HG03521 (cell line): ENCODE results near the gene CDC42BPB.

ENCODE experiments used
- ATAC-seq: cut with Tn5 transposase; IDR thresholded peaks from one replicate; pipeline ENCODE4 v1.9.1; 2021; ENCODE audit warnings: mild to moderate bottlenecking, moderate library complexity; ENCODE audit not compliant: unreplicated experiment

CDC42BPB gene, protein sequence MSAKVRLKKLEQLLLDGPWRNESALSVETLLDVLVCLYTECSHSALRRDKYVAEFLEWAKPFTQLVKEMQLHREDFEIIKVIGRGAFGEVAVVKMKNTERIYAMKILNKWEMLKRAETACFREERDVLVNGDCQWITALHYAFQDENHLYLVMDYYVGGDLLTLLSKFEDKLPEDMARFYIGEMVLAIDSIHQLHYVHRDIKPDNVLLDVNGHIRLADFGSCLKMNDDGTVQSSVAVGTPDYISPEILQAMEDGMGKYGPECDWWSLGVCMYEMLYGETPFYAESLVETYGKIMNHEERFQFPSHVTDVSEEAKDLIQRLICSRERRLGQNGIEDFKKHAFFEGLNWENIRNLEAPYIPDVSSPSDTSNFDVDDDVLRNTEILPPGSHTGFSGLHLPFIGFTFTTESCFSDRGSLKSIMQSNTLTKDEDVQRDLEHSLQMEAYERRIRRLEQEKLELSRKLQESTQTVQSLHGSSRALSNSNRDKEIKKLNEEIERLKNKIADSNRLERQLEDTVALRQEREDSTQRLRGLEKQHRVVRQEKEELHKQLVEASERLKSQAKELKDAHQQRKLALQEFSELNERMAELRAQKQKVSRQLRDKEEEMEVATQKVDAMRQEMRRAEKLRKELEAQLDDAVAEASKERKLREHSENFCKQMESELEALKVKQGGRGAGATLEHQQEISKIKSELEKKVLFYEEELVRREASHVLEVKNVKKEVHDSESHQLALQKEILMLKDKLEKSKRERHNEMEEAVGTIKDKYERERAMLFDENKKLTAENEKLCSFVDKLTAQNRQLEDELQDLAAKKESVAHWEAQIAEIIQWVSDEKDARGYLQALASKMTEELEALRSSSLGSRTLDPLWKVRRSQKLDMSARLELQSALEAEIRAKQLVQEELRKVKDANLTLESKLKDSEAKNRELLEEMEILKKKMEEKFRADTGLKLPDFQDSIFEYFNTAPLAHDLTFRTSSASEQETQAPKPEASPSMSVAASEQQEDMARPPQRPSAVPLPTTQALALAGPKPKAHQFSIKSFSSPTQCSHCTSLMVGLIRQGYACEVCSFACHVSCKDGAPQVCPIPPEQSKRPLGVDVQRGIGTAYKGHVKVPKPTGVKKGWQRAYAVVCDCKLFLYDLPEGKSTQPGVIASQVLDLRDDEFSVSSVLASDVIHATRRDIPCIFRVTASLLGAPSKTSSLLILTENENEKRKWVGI (N-terminal part only)

DNA sequence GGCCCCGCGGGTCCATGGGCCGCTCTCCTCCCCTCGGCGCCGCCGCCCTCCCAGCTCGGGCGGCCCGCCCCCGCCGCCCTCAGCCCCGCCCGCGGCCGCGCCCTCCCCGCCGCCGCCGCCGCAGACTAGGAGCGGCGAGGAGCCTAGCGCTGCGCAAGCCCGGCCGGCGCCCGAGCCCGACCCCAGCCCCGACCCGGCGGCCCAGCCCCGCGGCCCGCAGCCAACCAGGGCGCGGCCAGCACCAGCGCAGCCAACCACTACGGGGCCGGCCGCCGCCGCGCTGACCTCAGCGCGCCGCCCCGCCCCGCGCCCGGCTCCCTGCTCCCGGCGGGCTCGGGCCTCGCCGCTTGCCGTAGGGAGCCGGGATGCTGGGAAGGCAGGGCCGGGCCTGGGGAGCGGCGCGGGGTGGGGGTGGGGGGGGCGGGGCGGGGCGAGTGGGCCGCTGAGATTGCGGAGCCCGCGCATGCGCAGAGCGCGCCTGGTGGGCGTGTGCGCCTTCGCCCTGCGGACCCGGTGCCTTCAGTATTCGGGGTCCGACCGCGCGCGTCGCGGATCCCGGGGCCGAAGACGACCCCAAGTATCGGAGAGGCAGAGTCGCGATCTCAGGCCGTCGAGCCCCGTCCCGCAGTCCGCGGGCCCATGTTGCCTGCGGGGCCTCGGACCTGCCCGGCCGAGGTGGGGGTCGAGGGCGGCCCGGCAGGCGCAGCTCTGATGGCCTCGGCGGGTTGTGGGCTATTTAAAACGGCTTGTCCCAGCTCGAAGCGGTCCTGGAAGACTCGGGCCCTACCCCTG, at the start of gene CDC42BPB:
Gene CDC42BPB, minus strand, starts transcription at position 178 of the 792 bp plus-strand sequence. CDS start 376 bp downstream, outside the sequence.
- ATAC-seq: peak; percentile 77

DNA sequence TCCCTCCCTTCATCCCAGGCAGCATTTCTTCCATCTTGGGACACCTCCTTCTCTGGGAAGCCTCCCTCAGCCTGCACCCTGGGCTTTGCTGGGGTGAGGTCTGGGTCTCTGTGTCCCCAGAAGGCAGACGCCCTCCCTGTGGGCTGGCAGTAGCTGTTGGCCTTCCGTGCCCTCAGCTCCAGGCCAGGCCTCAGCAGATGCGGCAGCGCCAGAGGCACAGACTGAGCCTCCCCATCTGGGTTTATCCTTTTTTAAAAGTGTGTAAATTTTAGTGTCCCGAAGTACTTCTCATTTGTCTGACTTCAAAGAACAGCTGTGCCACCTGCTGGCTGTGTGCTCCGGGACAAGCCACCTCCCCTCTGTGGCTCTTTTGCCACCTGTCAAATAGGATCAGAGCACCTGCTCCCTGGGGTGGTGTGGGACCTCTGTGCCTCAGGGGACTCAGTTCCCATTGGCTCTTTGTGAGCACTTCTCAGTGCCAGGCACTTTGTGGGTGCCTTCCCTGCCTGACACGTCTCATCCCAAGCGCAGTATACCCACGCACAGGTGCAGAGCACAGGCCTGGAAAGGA, 48.3 kb upstream of the CDC42BPB start:
- no peak for ATAC-seq

DNA sequence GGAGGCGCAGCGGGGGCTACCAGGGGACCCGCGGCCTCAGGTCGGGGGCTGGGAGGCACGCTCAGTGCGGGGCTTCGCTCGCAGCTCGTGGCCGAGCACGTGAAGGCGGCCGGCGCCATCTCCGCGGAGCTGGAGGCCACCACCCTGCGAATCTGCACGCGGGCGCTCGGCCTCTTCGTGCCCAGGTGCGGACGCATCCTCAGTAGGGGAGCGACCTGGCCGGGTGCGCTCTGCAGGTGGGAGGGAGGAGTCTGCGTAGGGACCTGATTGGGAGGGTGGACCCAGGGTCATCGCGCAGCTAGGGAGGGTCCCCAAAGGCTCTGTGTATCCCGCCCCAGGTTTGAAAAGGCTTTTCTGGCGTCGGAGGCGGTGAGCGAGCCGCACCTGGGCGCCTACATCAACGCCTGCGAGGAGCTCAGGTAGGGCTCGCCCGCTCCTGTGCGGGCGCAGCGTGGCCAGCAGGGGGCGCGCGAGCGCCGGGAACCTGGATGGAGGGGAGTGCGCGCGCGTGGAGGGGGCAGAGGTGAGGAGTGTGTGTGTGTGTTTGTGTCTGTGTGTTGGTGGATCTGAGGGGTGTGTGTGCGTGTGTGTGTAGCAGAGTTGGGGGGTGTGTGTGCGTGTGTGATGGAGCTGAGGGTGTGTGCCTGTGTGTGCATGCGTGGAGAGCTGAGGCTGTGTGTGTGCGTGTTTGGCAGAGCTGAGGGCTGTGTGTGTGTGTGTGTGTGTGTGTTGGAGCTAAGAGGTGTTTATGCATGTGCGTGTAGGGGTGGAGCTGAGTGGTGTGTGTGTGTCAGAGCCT, 47.5 kb upstream of the CDC42BPB start:
- no peak for ATAC-seq

DNA sequence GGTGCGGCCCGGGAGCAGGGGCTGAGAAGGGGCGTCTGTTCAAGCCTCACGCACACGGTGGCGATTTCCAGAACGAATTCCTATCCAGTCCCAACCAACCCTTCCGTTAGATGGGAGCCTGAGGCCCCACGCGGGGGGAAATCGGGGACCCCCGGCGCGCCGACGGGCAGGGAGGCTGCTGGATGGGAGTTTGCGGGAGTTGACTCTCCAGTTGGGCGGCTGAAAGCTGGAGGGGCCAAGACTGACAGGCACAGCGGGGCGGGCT, 47.0 kb upstream of the CDC42BPB start:
- no peak for ATAC-seq

DNA sequence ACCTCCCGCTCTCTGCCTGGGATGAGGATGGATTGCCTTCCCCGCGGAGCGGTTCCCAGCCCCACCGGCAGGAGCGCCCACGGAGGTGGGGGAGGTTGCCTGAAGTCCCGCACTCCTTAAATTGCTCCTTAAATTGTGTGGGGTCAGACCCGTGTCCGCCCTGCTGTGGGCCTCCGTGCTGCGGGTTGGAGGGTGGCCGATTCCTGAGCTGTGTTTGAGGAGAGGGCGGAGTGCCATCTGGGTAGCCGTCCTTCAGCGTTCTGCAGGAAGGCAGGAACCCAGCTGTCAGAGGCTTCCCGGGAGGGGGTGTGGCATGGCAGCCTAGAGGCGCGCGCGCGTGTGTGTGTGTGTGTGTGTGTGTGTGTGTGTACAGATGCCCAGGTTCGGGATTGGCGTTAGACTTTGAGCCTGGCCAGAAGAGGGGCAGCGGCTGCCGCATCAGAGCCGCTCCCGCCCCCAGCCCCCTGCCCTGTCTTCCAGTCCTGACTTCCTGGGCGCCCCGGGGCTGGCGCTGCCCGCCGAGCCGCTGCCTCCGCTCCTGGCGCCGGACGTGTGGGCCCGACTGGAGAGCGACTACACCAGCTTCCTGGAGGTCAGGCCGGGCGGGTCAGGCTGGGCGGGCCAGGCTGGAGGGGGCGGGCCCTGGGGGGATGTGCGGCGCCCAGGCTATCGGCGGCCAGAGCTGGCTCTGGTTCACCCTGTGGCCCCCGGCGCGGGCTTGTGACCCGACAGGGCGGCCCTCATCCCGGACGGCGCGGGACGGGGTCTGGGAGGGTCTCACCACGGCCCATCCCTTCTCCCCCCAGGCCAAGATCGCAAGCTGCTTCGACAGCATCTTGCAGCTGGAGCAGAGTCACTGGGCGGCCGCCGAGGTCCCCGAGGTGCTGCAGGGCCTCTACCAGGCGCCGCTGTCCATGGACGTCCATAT, 46.4 kb upstream of the CDC42BPB start:
- ATAC-seq: no peak

DNA sequence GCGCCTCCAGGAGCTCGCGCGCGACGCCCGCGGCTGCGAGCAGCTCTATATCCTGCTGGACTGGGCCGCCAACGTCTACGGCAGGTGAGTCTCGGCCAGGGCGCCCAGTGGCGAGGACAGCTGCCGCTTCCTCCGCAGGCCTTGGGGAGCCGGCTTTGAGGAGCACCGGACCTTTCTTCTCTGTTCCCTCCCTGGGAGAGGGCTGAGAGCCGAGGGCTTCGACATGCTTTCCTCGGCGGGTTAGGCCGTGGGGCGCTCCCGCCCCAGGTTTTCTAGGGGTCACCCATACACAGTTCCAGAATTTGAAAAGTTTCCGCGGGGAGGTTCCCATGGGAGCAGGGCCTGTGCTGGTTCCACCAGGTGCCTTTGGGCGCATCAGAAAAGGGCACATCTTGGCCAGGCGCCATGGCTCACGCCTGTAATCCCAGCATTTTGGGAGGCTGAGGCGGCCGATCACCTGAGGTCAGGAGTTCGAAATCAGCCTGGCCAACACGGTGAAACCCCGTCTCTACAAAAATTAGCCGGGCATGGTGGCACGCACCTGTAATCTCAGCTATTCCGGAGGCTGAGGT, 45.4 kb upstream of the CDC42BPB start:
- ATAC-seq: no peak

DNA sequence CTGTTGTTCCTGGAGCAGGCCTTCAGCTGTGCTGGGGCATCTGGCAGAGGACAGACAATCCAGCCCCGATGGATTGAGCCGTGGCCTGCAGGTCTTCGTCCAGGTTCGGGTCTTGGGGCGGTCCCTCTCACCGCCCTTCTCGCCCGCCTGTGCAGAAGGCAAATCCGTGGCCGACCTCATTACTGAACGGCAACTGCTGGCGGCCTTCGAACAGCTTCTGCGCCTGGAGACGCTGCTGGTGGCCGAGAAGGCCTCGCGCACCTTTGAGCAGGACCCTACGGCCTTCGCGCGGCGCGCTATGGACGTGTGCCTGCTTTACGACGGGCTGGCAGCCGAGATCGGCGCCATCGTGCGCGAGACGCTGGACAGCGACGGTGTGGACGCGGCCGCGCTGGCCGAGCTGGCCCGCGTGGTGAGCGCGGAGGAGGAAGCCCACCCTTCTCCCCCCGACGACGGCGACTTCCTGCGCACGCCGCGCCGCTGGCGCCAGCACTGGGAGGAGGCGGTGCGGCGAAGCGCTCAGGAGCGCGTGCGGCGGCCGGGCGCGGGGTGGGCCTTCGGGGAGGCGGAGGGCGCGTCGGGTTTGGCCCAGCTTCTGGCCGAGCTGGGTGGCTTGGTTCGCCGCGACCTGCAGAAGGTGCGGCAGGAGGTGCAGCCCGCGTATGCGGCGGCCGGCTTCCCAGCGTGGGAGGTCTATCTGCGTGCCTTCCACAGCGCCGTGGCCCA, 44.8 kb upstream of the CDC42BPB start:
- no peak for ATAC-seq

DNA sequence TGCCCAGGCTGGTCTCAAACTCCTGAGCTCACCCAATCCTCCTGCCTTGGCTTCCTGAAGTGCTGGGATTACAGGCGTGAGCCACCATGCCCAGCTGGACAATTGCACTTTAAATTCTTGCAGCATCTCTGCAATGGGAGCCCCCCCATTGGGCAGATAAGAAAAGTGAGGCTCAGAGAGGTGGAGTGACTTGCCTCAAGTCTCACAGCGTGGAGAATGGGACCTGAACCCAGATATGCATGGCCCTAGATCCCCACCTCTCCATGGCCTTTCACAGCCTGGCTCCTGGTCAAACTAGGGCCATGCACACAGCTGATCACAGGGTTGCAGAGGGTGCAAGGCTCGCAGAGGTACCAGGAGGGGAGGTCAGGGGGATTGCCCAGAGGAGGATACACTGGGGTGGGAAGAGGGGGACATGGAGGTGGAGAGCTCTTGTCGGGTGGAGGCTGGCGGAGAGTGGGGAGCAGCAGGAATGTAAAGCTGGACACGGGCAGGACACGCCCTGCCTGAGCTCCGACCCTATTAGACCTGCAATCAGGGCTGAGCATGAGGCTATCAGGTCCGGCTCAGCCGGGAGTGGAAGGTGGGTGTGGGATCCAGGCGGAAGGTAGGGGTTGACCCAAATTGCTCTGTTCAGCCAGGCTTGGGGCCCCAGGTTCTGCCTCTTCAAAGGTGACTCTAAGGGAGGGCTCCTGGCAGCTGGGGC, 44.1 kb upstream of the CDC42BPB start:
- ATAC-seq: no peak

DNA sequence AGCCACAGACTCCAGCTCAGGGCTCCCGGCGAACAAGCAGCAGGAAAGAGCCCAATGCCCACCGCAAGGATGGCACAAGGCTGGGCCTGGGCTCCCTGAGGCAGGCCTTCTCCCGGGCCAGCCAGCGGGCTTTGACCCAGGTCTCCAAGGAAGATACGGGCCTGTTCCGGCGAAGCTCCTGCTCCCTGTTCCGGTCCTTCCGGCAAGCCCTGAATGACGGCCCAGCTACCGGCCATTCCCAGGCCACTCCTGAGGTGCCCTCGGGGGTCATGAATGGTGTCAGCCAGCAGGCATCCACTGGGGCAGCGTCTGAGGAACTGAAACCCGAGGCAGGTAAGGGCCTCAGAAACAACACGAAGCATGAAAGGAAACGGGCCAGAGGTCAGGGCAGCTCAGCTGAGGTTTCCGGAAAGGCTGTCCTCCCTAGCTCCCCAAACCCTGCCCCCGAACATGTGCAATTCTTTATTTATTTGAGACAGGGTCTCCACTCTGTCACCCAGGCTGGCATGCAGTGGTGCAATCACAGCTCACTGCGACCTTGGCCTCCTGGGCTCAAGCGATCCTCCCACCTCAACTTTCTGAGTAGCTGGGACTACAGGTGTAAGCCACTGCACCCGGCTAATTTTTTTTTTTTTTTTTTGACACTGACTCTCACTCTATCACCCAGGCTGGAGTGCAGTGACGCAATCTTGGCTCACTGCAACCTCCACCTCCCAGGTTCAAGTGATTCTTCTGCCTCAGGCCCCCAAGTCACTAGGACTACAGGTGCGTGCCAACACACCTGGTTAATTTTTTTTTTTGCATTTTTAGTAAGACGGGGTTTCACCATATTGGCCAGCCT, 43.2 kb upstream of the CDC42BPB start:
- ATAC-seq: no peak

DNA sequence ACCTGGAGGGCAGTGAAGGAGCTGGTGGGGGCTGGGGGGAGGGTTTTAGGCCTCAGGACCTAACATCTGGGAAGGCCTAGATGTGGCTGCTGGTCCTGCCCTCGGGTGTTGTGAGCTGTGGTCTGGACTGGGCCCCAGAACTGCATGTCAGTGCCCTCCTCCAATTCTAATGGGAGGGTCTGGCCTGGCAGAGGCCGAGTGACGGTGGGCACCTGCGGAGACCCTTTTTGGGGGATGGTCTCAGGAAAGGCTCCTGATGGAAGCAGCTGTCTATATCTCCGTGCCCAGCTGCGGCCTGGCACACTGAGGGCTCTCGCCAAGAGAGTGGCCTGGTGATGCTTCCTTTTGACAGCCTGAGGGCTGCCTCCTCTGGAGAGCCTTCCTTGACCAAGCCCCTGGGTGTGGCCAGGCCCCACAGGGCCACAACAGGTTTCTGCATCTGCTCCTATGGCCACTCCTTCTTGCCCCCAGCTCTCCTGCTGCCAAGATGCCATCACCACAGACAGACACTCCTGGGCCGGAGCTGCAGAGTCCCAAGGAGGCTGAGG, 42.5 kb upstream of the CDC42BPB start:
- no peak for ATAC-seq

DNA sequence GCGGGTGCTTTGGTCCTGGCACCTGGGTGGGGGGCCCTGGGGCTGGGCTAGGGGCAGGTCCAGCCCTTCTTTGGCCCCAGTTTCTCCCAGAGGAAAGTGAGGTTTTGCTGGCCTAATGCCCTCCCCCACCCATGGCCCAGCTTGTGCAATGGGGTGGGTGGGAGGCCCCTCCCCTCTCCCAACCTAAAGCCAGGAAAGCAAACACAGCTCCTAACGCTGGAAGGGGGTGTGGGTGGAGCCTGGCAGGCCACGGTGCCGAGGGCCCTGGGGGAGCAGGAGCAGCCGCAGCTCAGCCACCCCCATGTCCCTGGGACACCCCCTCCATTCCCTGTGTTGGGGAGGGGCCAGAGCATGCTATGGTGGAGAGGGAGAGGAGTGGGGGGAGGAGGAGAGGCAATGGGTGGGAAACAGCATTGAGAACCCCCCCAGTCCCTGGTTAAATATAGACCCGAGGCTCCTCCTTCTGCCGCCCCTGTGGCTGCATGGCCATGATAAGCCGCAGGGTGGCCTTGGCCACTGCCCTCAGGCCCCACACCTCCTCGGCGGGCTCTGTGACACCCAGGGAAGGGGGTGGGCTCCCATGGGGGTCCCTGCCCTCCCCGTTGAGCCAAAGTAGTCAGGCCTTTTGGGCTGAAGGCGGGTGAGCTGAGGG, 41.9 kb upstream of the CDC42BPB start:
- ATAC-seq: no peak

DNA sequence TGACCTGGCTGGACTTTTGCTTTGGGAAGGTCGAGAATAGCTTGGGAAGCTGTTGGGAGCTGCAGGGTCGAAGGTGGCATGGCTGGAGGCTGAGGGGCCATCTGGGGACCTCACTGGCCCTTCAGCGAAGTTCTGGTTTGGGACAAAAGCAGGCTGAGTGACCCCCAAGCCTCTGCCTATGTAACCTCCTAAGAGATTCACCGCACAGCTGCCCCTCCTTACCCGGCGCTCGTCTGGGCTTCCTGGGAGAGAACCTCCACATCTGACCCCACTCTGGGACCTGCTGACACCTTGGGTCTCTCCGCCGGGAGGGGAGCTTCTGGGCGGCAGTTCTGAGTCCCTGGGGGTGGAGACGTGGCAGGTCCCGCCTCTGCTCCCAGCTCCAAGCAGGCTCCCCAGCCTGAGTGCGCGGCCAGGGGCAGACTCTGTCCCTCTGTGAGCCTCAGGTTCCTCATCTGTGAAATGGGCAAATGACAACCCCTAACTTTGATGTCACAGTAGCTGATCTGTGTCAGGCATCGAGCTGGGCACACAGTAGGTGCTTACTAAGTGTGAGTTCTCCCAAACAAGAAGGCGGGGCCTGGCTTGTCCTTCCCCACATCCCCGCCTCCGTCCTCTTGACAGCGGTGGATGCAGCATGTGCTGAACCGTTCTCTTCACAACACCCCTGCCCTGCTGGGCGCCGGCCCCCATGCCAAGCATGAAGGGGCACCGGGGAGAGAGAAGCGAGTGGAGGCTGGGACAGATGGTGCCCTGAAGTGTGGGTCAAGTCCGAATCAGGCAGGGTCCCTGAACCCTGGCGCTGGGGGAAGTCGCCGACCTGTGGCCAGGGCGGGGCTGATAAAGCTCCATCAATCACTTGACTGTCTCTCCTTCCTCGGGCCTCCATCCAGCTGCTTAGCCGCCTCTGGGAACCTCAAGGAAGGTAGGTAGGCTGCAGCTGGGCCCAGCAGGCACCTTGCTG, 40.9 kb upstream of the CDC42BPB start:
- no peak for ATAC-seq

DNA sequence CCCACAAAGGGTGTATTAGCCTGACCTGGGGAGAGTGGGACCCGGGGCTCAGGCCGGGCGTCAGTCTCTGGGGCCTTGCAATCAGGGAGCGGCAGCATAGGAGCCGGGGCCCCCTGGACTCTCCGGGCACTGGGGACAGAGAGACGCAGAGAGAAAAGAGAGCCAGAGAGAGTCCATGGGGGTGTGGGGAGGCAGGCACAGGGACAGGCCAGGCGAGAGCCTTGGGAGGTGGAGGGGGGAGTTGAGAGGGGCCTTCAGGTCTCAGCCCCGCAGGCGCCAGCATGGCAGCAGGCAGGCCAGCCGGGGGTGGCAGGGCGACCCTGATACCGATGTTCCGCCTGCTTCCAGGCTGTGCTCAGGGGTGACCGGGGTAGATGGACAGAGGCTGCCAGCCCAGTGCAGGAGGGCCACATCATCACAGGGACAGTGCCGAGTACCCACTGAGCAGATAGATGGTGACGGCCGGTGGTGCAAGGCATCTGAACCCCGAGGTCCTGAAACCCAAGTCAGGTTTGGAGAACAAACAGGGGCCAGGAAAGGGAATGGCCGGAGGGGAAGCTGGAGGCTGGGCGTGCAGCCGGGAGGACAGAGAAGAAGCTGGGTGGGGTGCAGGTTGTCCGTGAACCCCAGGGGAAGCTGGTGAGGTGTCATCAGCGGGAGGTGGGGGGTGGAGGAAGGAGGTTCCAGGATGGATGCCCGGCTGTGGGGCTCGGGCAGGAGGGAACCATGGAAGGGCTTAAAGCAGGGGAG, 40.1 kb upstream of the CDC42BPB start:
- ATAC-seq: no peak
